Measurements from ENCODE around the gene RBM18. TPM values are rescaled to one million over a fixed set of nuclear protein-coding genes. Genes with fewer than 3 reads are reported as not detected.
A peak's percentile ranks its signal among the peaks of the same experiment; 100 is the strongest.

RBM18 gene
- total RNA-seq (10 to 100 TPM; 19.1 to 25.9 TPM), total RNA-seq (39.9 to 52.0 reads per million in 2 donors)

- peak within 1 kb of the TSS; percentile 99 for H3K27ac Mint-ChIP-seq
- peak within 1 kb of the TSS; percentile 98 for H3K4me3 Mint-ChIP-seq
- no peaks in the 10 kb centered on the region for H3K27me3 Mint-ChIP-seq
- H3K36me3 Mint-ChIP-seq (ENCODE audit: low read depth), result peaks cover 2% of the 10 kb centered on the region
- peak; percentile 85 for ATAC-seq
- DNase-seq, result peak; percentile 78 to 85 (median 79)
- no peaks in the 10 kb centered on the region for H3K9me3 ChIP-seq (ENCODE audit: control insufficient read depth, low read length, poor library complexity, severe bottlenecking)
- peaks cover 35% of the 10 kb centered on the region for H3K4me1 Mint-ChIP-seq
Measured at GRCh38 chr9:122264360-122265148, at the start of gene RBM18, which contains the start of gene MRRF. TSS of gene RBM18 (minus strand) at chr9:122264840. CDS start at chr9:122261492, 3,348 bp downstream. TSS of gene MRRF (plus strand) at chr9:122264882. CDS start at chr9:122270892, 6,010 bp downstream.

- H3K9me3 ChIP-seq (ENCODE audit: control insufficient read depth, low read length, poor library complexity, severe bottlenecking), result no peaks in the 10 kb centered on the region
- ATAC-seq (no peak), DNase-seq (no peak)
- Mint-ChIP-seq H3K27me3 (no peaks in the 10 kb centered on the region), H3K4me3 (no peak overlapping the region), H3K4me1 (peaks cover 6% of the 10 kb centered on the region), H3K27ac (no peak overlapping the region), H3K36me3 (ENCODE audit: low read depth) (peaks cover 13% of the 10 kb centered on the region)
Measured at GRCh38 chr9:122314165-122314564, 49.5 kb upstream of the RBM18 start.

- DNase-seq (no peak), ATAC-seq (no peak)
- H3K9me3 ChIP-seq (ENCODE audit: control insufficient read depth, low read length, poor library complexity, severe bottlenecking), result no peaks in the 10 kb centered on the region
- Mint-ChIP-seq H3K27me3 (no peaks in the 10 kb centered on the region), H3K4me3 (no peak overlapping the region), H3K4me1 (peaks cover 9% of the 10 kb centered on the region), H3K27ac (no peak overlapping the region), H3K36me3 (ENCODE audit: low read depth) (peaks cover 20% of the 10 kb centered on the region)
Measured at GRCh38 chr9:122309861-122310260, 45.2 kb upstream of the RBM18 start.

GRCh38 chr9:122307925-122308324 lies 43.3 kb upstream of the RBM18 start:
- no peaks in the 10 kb centered on the region for H3K27me3 Mint-ChIP-seq

GRCh38 chr9:122307061-122307460 lies 42.4 kb upstream of the RBM18 start:
- no peaks in the 10 kb centered on the region for H3K9me3 ChIP-seq (ENCODE audit: control insufficient read depth, low read length, poor library complexity, severe bottlenecking)
- Mint-ChIP-seq H3K27me3 (no peaks in the 10 kb centered on the region), H3K36me3 (ENCODE audit: low read depth) (peaks cover 11% of the 10 kb centered on the region), H3K4me1 (peaks cover 13% of the 10 kb centered on the region), H3K27ac (peak overlapping the region; percentile 39), H3K4me3 (no peak overlapping the region)
- ATAC-seq, result no peak
- no peak for DNase-seq

More at GRCh38 chr9:122307925-122308324, 43.3 kb upstream of the RBM18 start:
- Mint-ChIP-seq H3K27ac (peak overlapping the region; percentile 39), H3K4me1 (peaks cover 13% of the 10 kb centered on the region), H3K4me3 (no peak overlapping the region), H3K36me3 (ENCODE audit: low read depth) (peaks cover 11% of the 10 kb centered on the region)
- ATAC-seq, result no peak
- H3K9me3 ChIP-seq (ENCODE audit: control insufficient read depth, low read length, poor library complexity, severe bottlenecking), result no peaks in the 10 kb centered on the region
- no peak for DNase-seq

GRCh38 chr9:122302237-122303093 lies 37.8 kb upstream of the RBM18 start:
- DNase-seq (no peak), ATAC-seq (no peak)
- no peak overlapping the region for H3K27ac Mint-ChIP-seq
- peaks cover 18% of the 10 kb centered on the region for H3K4me1 Mint-ChIP-seq
- peaks cover 16% of the 10 kb centered on the region for H3K36me3 Mint-ChIP-seq (ENCODE audit: low read depth)
- H3K4me3 Mint-ChIP-seq, result no peak overlapping the region
- H3K9me3 ChIP-seq (ENCODE audit: control insufficient read depth, low read length, poor library complexity, severe bottlenecking), result no peaks in the 10 kb centered on the region
- no peaks in the 10 kb centered on the region for H3K27me3 Mint-ChIP-seq

- DNase-seq (no peak), ATAC-seq (no peak)
- no peaks in the 10 kb centered on the region for H3K9me3 ChIP-seq (ENCODE audit: control insufficient read depth, low read length, poor library complexity, severe bottlenecking)
- H3K36me3 Mint-ChIP-seq (ENCODE audit: low read depth), result peaks cover 23% of the 10 kb centered on the region
- H3K27me3 Mint-ChIP-seq, result no peaks in the 10 kb centered on the region
- H3K4me1 Mint-ChIP-seq, result peaks cover 17% of the 10 kb centered on the region
- H3K4me3 Mint-ChIP-seq, result no peak overlapping the region
- no peak overlapping the region for H3K27ac Mint-ChIP-seq
Measured at GRCh38 chr9:122297512-122297911, 32.9 kb upstream of the RBM18 start.

- Mint-ChIP-seq H3K27ac (no peak overlapping the region), H3K36me3 (ENCODE audit: low read depth) (peaks cover 22% of the 10 kb centered on the region), H3K4me1 (peaks cover 18% of the 10 kb centered on the region), H3K4me3 (no peak overlapping the region), H3K27me3 (no peaks in the 10 kb centered on the region)
- ATAC-seq (no peak), DNase-seq (no peak)
- H3K9me3 ChIP-seq (ENCODE audit: control insufficient read depth, low read length, poor library complexity, severe bottlenecking), result no peaks in the 10 kb centered on the region
Measured at GRCh38 chr9:122294531-122294930, 29.9 kb upstream of the RBM18 start.

GRCh38 chr9:122291458-122291857 lies 26.8 kb upstream of the RBM18 start:
- no peak for DNase-seq
- Mint-ChIP-seq H3K36me3 (ENCODE audit: low read depth) (peaks cover 20% of the 10 kb centered on the region), H3K4me1 (peaks cover 9% of the 10 kb centered on the region), H3K27ac (peak overlapping the region; percentile 29), H3K4me3 (no peak overlapping the region), H3K27me3 (no peaks in the 10 kb centered on the region)
- ATAC-seq, result no peak
- no peaks in the 10 kb centered on the region for H3K9me3 ChIP-seq (ENCODE audit: control insufficient read depth, low read length, poor library complexity, severe bottlenecking)

GRCh38 chr9:122287214-122287720 lies 22.6 kb upstream of the RBM18 start:
- H3K27ac Mint-ChIP-seq, result no peak overlapping the region
- ATAC-seq (no peak), DNase-seq (no peak)
- peaks cover 7% of the 10 kb centered on the region for H3K4me1 Mint-ChIP-seq
- H3K27me3 Mint-ChIP-seq, result no peaks in the 10 kb centered on the region
- no peak overlapping the region for H3K4me3 Mint-ChIP-seq
- no peaks in the 10 kb centered on the region for H3K9me3 ChIP-seq (ENCODE audit: control insufficient read depth, low read length, poor library complexity, severe bottlenecking)
- H3K36me3 Mint-ChIP-seq (ENCODE audit: low read depth), result peaks cover 6% of the 10 kb centered on the region

- Mint-ChIP-seq H3K27me3 (no peaks in the 10 kb centered on the region), H3K36me3 (ENCODE audit: low read depth) (peaks cover 9% of the 10 kb centered on the region), H3K4me3 (no peak overlapping the region), H3K4me1 (peaks cover 7% of the 10 kb centered on the region), H3K27ac (no peak overlapping the region)
- H3K9me3 ChIP-seq (ENCODE audit: control insufficient read depth, low read length, poor library complexity, severe bottlenecking), result no peaks in the 10 kb centered on the region
- ATAC-seq, result no peak
- DNase-seq, result no peak
Measured at GRCh38 chr9:122286764-122287163, 22.1 kb upstream of the RBM18 start.

GRCh38 chr9:122281368-122281767 lies 16.7 kb upstream of the RBM18 start:
- H3K27me3 Mint-ChIP-seq, result no peaks in the 10 kb centered on the region
- H3K4me3 Mint-ChIP-seq, result no peak overlapping the region
- no peaks in the 10 kb centered on the region for H3K9me3 ChIP-seq (ENCODE audit: control insufficient read depth, low read length, poor library complexity, severe bottlenecking)
- H3K36me3 Mint-ChIP-seq (ENCODE audit: low read depth), result peaks cover 8% of the 10 kb centered on the region
- no peak overlapping the region for H3K27ac Mint-ChIP-seq
- H3K4me1 Mint-ChIP-seq, result peaks cover 10% of the 10 kb centered on the region
- ATAC-seq (no peak), DNase-seq (no peak)

- DNase-seq (no peak), ATAC-seq (no peak)
- Mint-ChIP-seq H3K27ac (no peak overlapping the region), H3K27me3 (no peaks in the 10 kb centered on the region), H3K4me1 (peaks cover 21% of the 10 kb centered on the region), H3K36me3 (ENCODE audit: low read depth) (peaks cover 16% of the 10 kb centered on the region), H3K4me3 (no peak overlapping the region)
- no peaks in the 10 kb centered on the region for H3K9me3 ChIP-seq (ENCODE audit: control insufficient read depth, low read length, poor library complexity, severe bottlenecking)
Measured at GRCh38 chr9:122277285-122277897, 12.8 kb upstream of the RBM18 start.
